ENCODE results near the gene RAB11FIP5.
A peak's percentile ranks its signal among the peaks of the same experiment; 100 is the strongest.

The RAB11FIP5 gene

DNA sequence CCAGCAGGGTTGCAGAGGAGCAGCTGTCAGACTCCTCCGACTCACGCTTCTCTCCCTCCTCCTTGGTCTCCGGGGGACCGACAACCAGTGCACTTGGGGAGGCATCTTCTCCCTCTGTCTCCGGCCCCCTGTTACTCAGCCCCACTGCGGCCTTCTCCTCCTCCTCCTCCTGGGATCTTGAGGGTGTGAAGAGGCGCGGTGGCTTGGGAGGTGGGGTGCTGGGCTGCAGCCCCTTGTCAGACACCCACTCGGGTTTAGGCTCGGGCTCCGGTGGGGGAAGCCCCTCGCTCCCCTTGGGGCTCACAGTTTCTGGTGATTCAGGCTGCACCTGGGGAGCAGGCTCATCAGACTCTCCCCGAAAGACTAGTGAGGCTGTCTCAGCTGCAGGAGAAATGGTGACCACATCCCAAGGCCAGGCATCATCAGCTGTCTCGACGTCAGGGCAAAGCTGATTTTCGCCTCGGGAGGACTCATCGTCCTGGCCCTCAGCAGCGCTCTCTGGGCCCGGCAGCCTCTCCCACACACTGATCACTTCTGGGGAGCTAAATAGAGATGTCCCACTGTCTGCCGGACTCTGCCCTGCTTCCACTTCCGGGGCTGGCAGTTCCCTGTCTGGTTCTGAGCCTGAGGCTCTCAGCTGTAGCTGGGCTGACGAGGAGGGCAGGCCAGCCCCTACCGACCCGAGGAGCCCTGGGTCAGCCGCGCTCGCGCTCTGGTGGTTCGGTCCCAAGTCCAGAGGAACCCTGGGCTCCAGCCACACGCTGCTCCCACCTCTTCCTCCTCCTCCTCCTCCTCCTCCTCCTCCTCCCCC lies 32.2 kb downstream of the RAB11FIP5 start:
- Histone ChIP-seq H3K9ac (ENCODE audit: low read depth, low read length) (no peak overlapping the region), H3K9me3 (ENCODE audit: control insufficient read depth, insufficient read depth, low read length) (no peaks in the 10 kb centered on the region), H3K36me3 (ENCODE audit: control insufficient read depth, insufficient read depth, low read length) (no peaks in the 10 kb centered on the region), H3K4me1 (ENCODE audit: control insufficient read depth, insufficient read depth, low read length) (peaks cover 3% of the 10 kb centered on the region), H3K27me3 (ENCODE audit: control insufficient read depth, insufficient read depth, low read length) (no peaks in the 10 kb centered on the region), H3K4me3 (ENCODE audit: low read depth, low read length) (no peak overlapping the region)

DNA sequence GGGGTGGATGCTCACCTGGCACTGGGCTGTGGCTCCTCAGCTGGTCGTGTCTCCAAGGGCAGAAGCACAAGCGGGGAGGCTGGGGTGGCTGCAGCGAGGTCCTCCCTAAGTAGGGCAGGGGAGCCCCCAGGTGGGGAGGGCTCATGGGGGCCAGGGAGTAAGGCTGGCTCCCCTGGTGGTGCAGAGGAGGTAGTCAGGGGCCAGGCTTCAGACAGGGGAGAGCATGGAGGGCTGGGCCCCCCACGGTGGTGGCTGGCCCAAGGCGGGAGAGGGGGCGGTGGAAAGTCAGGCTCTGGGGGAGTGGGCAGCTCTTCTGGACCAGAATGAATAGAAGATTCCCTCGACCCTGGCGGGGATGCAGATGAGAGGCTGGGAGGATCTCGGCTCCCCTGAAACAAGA lies 33.1 kb downstream of the RAB11FIP5 start:
- no peaks in the 10 kb centered on the region for H3K9me3 ChIP-seq (ENCODE audit: control insufficient read depth, insufficient read depth, low read length)
- H3K4me3 ChIP-seq (ENCODE audit: low read depth, low read length), result no peak overlapping the region
- peaks cover 3% of the 10 kb centered on the region for H3K4me1 ChIP-seq (ENCODE audit: control insufficient read depth, insufficient read depth, low read length)
- H3K36me3 ChIP-seq (ENCODE audit: control insufficient read depth, insufficient read depth, low read length), result no peaks in the 10 kb centered on the region
- no peak overlapping the region for H3K9ac ChIP-seq (ENCODE audit: low read depth, low read length)
- no peaks in the 10 kb centered on the region for H3K27me3 ChIP-seq (ENCODE audit: control insufficient read depth, insufficient read depth, low read length)

DNA sequence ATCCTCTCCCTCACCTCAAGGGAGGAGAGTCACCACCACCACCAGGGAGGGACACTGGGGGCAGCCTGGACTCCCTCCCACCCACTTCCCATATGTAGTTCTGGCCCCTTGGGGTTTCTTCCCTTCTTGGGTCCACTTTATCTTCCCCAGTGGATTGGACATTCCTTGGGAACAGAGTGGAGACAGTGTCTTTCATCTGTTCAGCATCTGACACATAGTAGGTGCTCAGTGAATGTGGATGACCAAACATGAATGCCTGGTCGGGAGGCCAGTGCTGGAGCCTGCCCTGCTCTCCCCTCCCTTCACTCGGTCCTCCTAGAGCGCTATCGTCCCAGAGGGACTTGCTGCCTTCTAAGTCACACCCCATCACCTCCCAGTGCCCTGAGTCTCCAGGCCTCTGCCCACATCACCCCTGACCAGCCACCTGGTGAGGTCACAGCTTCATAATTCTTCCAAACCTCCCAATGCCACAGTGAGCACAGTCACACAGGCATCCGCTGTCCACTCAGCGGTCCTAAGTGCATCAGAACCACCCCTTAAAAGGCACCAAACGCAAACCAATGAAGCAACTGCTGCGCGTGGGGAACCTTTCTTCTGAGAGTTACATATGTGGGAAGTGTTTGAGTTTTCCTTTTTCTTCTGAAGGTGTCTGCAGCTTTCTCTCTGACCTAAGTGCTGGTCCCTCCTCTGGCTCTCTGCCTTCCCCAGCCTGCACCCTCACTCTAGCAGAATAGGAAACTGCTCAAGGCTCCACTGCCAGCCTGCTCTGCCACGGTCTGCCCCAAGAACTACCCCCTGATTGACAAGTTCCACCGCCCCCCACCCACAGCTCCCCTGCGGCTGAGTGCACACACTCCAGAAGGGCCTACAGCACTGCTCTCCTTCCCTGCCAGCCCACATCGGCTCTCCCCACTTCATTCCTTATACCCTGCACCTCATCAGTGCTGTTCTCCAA lies 34.0 kb downstream of the RAB11FIP5 start:
- Histone ChIP-seq H3K9ac (ENCODE audit: low read depth, low read length) (no peak overlapping the region), H3K4me1 (ENCODE audit: control insufficient read depth, insufficient read depth, low read length) (peaks cover 3% of the 10 kb centered on the region), H3K4me3 (ENCODE audit: low read depth, low read length) (no peak overlapping the region), H3K27me3 (ENCODE audit: control insufficient read depth, insufficient read depth, low read length) (no peaks in the 10 kb centered on the region), H3K36me3 (ENCODE audit: control insufficient read depth, insufficient read depth, low read length) (peaks cover 3% of the 10 kb centered on the region), H3K9me3 (ENCODE audit: control insufficient read depth, insufficient read depth, low read length) (no peaks in the 10 kb centered on the region)

DNA sequence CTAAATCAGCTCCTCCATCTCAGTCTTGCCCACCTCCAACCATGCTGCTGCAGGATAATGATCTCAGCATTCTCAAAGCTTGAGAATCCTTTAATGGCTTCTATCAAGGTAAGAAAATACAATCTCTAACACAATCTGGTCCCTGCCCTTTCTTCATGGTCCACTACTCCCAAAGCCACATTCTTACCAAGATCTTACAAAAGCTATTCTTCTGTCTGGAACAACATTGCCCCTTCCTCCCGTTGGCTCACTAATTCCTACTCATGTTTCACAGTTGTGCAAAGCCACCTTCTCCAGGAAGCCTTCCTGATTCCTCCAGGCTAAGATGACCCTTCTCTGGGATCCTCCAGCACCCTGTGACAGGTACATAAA lies 35.3 kb downstream of the RAB11FIP5 start:
- Histone ChIP-seq H3K4me3 (ENCODE audit: low read depth, low read length) (no peak overlapping the region), H3K27me3 (ENCODE audit: control insufficient read depth, insufficient read depth, low read length) (peaks cover 5% of the 10 kb centered on the region), H3K9me3 (ENCODE audit: control insufficient read depth, insufficient read depth, low read length) (no peaks in the 10 kb centered on the region), H3K4me1 (ENCODE audit: control insufficient read depth, insufficient read depth, low read length) (peaks cover 3% of the 10 kb centered on the region), H3K36me3 (ENCODE audit: control insufficient read depth, insufficient read depth, low read length) (peaks cover 3% of the 10 kb centered on the region), H3K9ac (ENCODE audit: low read depth, low read length) (no peak overlapping the region)

DNA sequence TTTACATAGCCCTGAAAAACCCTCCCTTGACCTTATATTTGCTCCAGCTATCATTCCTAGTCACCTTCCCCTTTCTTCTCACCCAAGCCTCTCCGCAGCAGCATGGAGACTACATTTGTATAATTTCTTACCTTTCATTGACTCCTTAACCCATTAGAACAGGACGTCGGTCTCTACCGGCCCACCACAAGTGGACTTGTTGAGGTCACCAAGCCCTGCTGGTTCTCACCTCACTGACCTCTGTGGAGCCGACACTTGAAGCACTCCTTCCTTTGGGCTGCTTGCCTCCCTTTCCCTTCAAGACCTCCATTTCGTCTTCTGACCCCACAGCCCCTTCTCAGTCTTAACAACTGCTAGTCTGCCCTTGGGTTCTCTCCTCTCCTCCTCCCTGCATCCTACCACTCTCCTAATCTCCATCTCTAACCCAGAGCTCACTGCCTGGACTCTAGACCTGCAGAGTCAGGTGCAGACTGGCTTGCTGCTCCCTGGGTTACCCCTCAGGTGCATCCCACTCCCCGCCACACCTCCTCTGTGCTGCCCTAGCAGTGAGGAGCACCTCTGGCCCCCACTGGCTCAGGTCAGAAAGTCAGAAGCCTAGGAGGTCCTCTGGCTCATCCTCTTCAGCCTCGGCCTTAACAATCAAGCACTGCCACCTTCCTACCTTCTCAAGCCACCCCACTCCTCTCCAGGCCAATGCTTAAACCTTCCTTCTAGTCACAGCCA lies 35.9 kb downstream of the RAB11FIP5 start:
- H3K9me3 ChIP-seq (ENCODE audit: control insufficient read depth, insufficient read depth, low read length), result no peaks in the 10 kb centered on the region
- H3K4me1 ChIP-seq (ENCODE audit: control insufficient read depth, insufficient read depth, low read length), result peaks cover 6% of the 10 kb centered on the region
- H3K36me3 ChIP-seq (ENCODE audit: control insufficient read depth, insufficient read depth, low read length), result peaks cover 3% of the 10 kb centered on the region
- H3K4me3 ChIP-seq (ENCODE audit: low read depth, low read length), result no peak overlapping the region
- peaks cover 8% of the 10 kb centered on the region for H3K27me3 ChIP-seq (ENCODE audit: control insufficient read depth, insufficient read depth, low read length)
- H3K9ac ChIP-seq (ENCODE audit: low read depth, low read length), result no peak overlapping the region

DNA sequence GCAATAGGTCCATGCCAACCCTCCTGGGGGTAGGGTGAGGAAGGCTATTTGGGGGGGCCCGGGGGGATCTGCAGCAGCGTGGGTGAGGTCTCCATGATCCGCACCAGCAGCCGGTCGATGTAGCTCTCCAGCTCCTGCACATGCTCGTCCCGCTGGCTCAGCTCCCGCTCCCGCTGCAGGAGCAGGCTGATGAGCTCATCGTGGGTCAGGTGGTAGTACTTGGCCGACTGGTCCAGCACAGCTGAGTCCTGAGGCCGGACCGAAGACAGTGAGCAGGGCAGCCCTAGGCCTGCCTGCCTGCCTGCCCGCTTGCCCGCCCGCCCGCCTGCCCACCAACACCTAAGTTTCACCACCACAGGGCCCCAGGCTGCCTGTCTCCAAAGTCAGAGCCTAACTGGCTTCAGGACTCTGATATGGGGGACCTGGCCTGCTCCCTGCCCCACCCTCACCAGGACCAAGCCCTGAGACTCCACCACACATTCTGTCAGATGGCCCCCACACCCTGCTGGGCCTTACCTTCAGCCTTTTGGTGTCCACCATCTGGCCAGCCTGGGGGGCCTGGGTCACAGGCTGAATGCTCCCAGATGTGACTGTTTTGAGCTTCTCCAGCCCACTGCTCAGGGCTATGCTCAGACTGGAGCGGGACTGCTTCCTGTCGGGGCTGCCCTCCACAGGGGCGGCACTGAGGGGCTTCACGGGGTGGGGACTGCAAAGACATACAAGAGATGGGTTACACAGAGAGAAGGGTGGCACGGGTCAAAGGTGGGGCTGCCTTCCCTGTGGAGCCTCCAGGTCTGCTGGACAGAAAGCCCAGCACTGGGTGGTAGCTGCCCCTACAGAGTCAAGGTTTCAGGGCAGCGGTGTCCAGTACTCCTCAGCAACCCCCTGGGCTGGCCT lies 37.0 kb downstream of the RAB11FIP5 start:
- Histone ChIP-seq H3K4me1 (ENCODE audit: control insufficient read depth, insufficient read depth, low read length) (peaks cover 3% of the 10 kb centered on the region), H3K27me3 (ENCODE audit: control insufficient read depth, insufficient read depth, low read length) (peaks cover 8% of the 10 kb centered on the region), H3K4me3 (ENCODE audit: low read depth, low read length) (no peak overlapping the region), H3K9me3 (ENCODE audit: control insufficient read depth, insufficient read depth, low read length) (no peaks in the 10 kb centered on the region), H3K36me3 (ENCODE audit: control insufficient read depth, insufficient read depth, low read length) (peaks cover 3% of the 10 kb centered on the region), H3K9ac (ENCODE audit: low read depth, low read length) (no peak overlapping the region)

DNA sequence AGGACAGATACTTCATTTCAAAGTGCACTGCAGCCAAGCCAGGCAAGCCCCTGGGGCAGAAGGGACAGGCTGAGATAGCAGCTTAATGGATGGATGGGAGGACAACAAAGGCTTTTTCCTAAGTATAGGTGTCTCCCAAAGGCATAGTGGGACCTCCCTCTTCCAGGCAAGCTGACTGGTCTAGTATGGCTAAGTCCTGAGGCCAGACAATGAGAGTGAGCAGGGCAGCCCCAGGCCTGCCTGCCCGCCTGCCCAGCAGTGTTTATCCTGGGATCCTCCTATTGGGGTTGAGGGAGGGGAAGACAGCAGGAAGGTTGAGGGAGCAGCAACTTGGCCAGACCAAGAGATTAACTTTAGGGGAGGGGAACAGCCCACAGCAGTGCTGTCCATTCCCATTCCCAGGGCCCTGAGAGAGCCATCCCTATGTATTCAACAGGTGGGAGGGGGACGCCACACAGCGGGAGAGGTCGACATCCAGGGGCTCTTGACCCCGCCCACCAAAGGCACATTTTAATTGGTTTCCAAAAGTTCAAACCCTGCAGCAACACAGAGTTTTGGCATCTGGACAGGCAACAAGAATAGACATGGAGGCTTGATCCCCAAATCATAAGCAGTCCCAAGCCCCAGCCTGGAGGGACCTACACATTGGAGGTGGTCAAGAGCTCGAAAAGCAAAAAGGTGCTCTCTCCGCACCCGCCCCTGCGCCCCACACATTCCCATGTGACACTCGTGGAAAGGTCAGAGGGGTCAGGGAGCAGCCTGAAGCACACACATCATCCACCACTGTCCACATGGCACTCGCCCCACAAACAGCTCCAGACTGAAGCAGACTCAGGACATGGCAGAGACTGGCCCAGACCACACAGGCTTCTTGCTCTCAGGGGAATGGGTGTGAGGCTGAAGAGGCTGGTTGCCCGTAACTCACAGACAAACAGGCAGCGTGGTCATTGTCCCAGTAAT lies 38.4 kb downstream of the RAB11FIP5 start:
- Histone ChIP-seq H3K36me3 (ENCODE audit: control insufficient read depth, insufficient read depth, low read length) (peaks cover 3% of the 10 kb centered on the region), H3K4me1 (ENCODE audit: control insufficient read depth, insufficient read depth, low read length) (peaks cover 8% of the 10 kb centered on the region), H3K9ac (ENCODE audit: low read depth, low read length) (no peak overlapping the region), H3K4me3 (ENCODE audit: low read depth, low read length) (no peak overlapping the region), H3K9me3 (ENCODE audit: control insufficient read depth, insufficient read depth, low read length) (no peaks in the 10 kb centered on the region), H3K27me3 (ENCODE audit: control insufficient read depth, insufficient read depth, low read length) (peaks cover 8% of the 10 kb centered on the region)

DNA sequence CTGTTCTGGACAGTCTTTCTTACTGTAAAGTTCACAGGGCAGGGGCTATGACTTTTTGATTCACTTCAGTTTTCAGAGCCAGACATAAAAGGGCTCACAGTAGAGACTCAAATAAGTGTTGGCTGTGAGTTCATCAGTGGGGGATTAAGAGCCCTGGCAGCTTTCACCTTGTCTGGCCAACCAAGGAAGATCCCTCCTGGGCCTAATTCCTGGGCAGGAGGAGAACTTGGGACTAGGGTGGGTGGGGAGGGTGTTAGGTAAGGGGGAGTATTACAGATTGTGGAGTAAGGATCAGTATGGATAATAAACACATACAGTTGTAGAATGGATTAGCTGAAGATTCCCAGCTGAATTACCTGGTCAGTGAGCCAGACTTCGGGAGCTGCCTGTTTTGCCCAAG lies 40.3 kb downstream of the RAB11FIP5 start:
- Histone ChIP-seq H3K4me3 (ENCODE audit: low read depth, low read length) (peak overlapping the region; percentile 93), H3K4me1 (ENCODE audit: control insufficient read depth, insufficient read depth, low read length) (peaks cover 9% of the 10 kb centered on the region), H3K9ac (ENCODE audit: low read depth, low read length) (no peak overlapping the region)

DNA sequence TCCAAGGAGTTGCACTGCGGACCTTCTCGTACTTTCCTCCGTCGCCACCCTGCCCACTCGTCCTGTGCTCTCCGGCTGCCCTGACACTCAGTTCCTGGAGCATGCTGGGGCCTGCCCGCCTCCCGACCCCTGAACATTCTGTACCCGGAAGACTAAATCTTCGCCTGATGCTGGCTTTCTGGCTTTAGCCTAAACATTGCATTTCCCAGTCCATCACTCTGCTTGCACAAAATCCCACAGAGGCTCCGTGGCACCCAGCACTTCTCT lies 40.7 kb downstream of the RAB11FIP5 start:
- Histone ChIP-seq H3K9me3 (ENCODE audit: control insufficient read depth, insufficient read depth, low read length) (no peaks in the 10 kb centered on the region), H3K9ac (ENCODE audit: low read depth, low read length) (peak overlapping the region; percentile 91), H3K4me3 (ENCODE audit: low read depth, low read length) (peak overlapping the region; percentile 93)

More for the DNA sequence above, 40.3 kb downstream of the RAB11FIP5 start:
- Histone ChIP-seq H3K36me3 (ENCODE audit: control insufficient read depth, insufficient read depth, low read length) (peaks cover 3% of the 10 kb centered on the region), H3K9me3 (ENCODE audit: control insufficient read depth, insufficient read depth, low read length) (no peaks in the 10 kb centered on the region), H3K27me3 (ENCODE audit: control insufficient read depth, insufficient read depth, low read length) (peaks cover 8% of the 10 kb centered on the region)

DNA sequence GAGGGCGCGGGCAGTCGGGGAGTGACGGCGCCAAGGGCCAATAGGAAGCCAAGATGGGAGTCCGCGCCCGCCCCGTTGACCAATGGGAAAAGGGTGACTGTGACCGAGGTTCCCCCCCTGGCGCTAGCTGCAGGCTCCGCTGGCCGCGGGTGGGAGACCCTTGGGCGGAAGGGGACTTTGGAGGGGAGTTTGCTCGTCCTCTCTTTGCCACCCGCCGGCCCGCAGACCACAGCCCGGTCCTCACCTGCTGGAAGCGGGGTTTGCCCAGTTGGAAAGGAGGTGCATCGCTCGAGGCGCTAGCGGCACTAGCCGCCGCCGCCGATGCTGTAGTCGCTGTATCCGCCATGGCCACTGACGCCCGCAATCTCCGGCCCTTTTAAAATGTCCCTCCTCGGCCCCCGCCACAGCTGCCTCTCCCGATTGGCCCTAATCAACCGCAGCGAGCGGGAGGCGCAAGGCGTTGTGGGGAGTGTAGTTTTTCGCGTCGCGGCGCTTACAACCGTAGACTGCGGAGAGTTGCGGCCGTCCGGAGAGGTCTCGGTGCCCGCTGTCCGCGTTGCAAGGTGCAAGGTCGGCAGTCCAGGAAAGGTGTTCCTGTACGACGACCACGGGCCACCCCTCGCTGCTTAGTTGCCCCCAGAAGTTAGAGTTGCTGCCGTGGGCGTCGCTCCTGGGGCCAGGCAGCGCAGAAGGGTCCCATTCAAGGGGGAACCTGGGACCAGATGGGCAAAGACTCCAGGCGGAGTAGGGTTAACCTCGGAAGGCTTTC lies 41.2 kb downstream of the RAB11FIP5 start, which contains the start of gene SFXN5:
SFXN5 (minus strand) TSS at position 353 of the 769 bp plus-strand sequence; CDS start at position 346, 7 bp downstream.
- no peaks in the 10 kb centered on the region for H3K9me3 ChIP-seq (ENCODE audit: control insufficient read depth, insufficient read depth, low read length)
- peak within 1 kb of the TSS; percentile 93 for H3K4me3 ChIP-seq (ENCODE audit: low read depth, low read length)
- peaks cover 9% of the 10 kb centered on the region for H3K4me1 ChIP-seq (ENCODE audit: control insufficient read depth, insufficient read depth, low read length)
- H3K36me3 ChIP-seq (ENCODE audit: control insufficient read depth, insufficient read depth, low read length), result peaks cover 3% of the 10 kb centered on the region
- H3K9ac ChIP-seq (ENCODE audit: low read depth, low read length), result peak within 1 kb of the TSS; percentile 91
- peaks cover 8% of the 10 kb centered on the region for H3K27me3 ChIP-seq (ENCODE audit: control insufficient read depth, insufficient read depth, low read length)

More for the DNA sequence above, 40.7 kb downstream of the RAB11FIP5 start:
- H3K27me3 ChIP-seq (ENCODE audit: control insufficient read depth, insufficient read depth, low read length), result peaks cover 8% of the 10 kb centered on the region
- peaks cover 3% of the 10 kb centered on the region for H3K36me3 ChIP-seq (ENCODE audit: control insufficient read depth, insufficient read depth, low read length)
- peaks cover 9% of the 10 kb centered on the region for H3K4me1 ChIP-seq (ENCODE audit: control insufficient read depth, insufficient read depth, low read length)
